ENCODE results near the gene MEIS1.

Gene MEIS1

GRCh38 chr2:66570471-66570870 is 135.5 kb downstream of the MEIS1 start:
- DNase-seq = no peak

GRCh38 chr2:66571918-66572317 is 137.0 kb downstream of the MEIS1 start:
- DNase-seq = no peak

GRCh38 chr2:66572391-66572790 is 137.5 kb downstream of the MEIS1 start:
- no peak for DNase-seq

GRCh38 chr2:66573416-66573815 is 138.5 kb downstream of the MEIS1 start:
- no peak for DNase-seq

GRCh38 chr2:66573821-66574233 is 138.9 kb downstream of the MEIS1 start:
- DNase-seq = no peak

- DNase-seq = peak; percentile 58
Observed at GRCh38 chr2:66574701-66575624, 140.0 kb downstream of the MEIS1 start.

GRCh38 chr2:66575625-66576310 is 140.8 kb downstream of the MEIS1 start:
- DNase-seq = no peak

- DNase-seq = no peak
Observed at GRCh38 chr2:66576311-66576560, 141.3 kb downstream of the MEIS1 start.

- DNase-seq = no peak
Observed at GRCh38 chr2:66576561-66577320, 141.8 kb downstream of the MEIS1 start.

- DNase-seq = no peak
Observed at GRCh38 chr2:66577321-66578053, 142.6 kb downstream of the MEIS1 start.

GRCh38 chr2:66578054-66578686 is 143.2 kb downstream of the MEIS1 start:
- no peak for DNase-seq

GRCh38 chr2:66578687-66579106 is 143.8 kb downstream of the MEIS1 start:
- no peak for DNase-seq

- DNase-seq = no peak
Observed at GRCh38 chr2:66579186-66580126, 144.5 kb downstream of the MEIS1 start.

GRCh38 chr2:66580166-66581049 is 145.5 kb downstream of the MEIS1 start:
- DNase-seq = no peak

GRCh38 chr2:66581339-66582103 is 146.6 kb downstream of the MEIS1 start:
- DNase-seq = no peak

GRCh38 chr2:66582104-66582986 is 147.4 kb downstream of the MEIS1 start:
- no peak for DNase-seq

GRCh38 chr2:66582987-66583880 is 148.3 kb downstream of the MEIS1 start:
- DNase-seq = no peak

Measured in inflammatory macrophage treated with lipopolysaccharide for 4 hours (primary cell).